CD4-positive, alpha-beta T cell (primary cell): ENCODE data around the gene UEVLD. TPM values are rescaled to one million over a fixed set of nuclear protein-coding genes. Genes with fewer than 3 reads are reported as not detected.

Experiments used
- ATAC-seq: fragments of 200-7000 bp; cut with Tn5 transposase; one replicate; pipeline ENCODE4 v1.10.0; 2022; ENCODE audit warnings: mild to moderate bottlenecking; ENCODE audit not compliant: poor library complexity
- CTCF ChIA-PET: fragments of 350-600 bp; sonication (Branson Sonifier 250); formaldehyde crosslinking; loops from one replicate; lab custom pipeline; 2021; ENCODE audit warnings: antibody characterized with exemption, inconsistent platforms; lab: Charles Lee
- POLR2A ChIA-PET: fragments of 350-600 bp; sonication (Branson Sonifier 250); formaldehyde crosslinking; loops from one replicate; lab custom pipeline; 2021; ENCODE audit warnings: antibody characterized with exemption, inconsistent platforms; lab: Charles Lee
- DNase-seq, 14 experiments: peaks; one replicate each; pipeline ENCODE4 v3.0.0-alpha.2; 2013 to 2020; ENCODE audit warnings: mixed read lengths in 2 of 14
- H3K27ac ChIP-seq, 2 donors: one replicate each; pipeline versions ENCODE4 v1.5.1 to v1.7.0; 2013; ENCODE audit warnings: low read length in 2 of 2, low read depth in 1 of 2, mild to moderate bottlenecking in 1 of 2
- H3K27me3 ChIP-seq, 2 experiments: 1 replicate in 1 of 2; 2 replicates in 1 of 2; pipeline versions ENCODE4 v1.6.1 to v1.7.0; 2013; ENCODE audit warnings: low read length in 2 of 2, control low read depth in 1 of 2, mild to moderate bottlenecking in 1 of 2, moderate library complexity in 1 of 2; ENCODE audit not compliant: insufficient read depth in 2 of 2, control insufficient read depth in 1 of 2
- H3K36me3 ChIP-seq: one replicate; pipeline ENCODE4 v1.6.1; 2013; ENCODE audit warnings: low read length, control low read depth; ENCODE audit not compliant: insufficient read depth
- H3K4me1 ChIP-seq: one replicate; pipeline ENCODE4 v1.6.1; 2013; ENCODE audit warnings: low read length, control low read depth; ENCODE audit not compliant: insufficient read depth
- H3K4me3 ChIP-seq: one replicate; pipeline ENCODE4 v1.5.1; 2013; ENCODE audit warnings: mild to moderate bottlenecking, low read length, moderate library complexity
- H3K9me3 ChIP-seq, 2 experiments: 1 replicate in 1 of 2; 2 replicates in 1 of 2; pipeline versions ENCODE4 v1.6.1 to v1.7.0; 2013; ENCODE audit warnings: low read length in 2 of 2, mild to moderate bottlenecking in 2 of 2, control low read depth in 1 of 2, moderate library complexity in 1 of 2; ENCODE audit not compliant: control insufficient read depth in 1 of 2, insufficient read depth in 1 of 2
- H3K27ac Mint-ChIP-seq: one replicate; pipeline ENCODE4 v1.8.0; 2020; ENCODE audit warnings: mixed read lengths
- H3K27me3 Mint-ChIP-seq: one replicate; pipeline ENCODE4 v1.8.0; 2021; ENCODE audit warnings: mixed read lengths
- H3K36me3 Mint-ChIP-seq: one replicate; pipeline ENCODE4 v1.8.0; 2021; ENCODE audit warnings: low read depth, mixed read lengths
- H3K4me1 Mint-ChIP-seq: one replicate; pipeline ENCODE4 v1.8.0; 2021; ENCODE audit warnings: low read depth, mixed read lengths
- H3K4me3 Mint-ChIP-seq: one replicate; pipeline ENCODE4 v1.8.0; 2020; ENCODE audit warnings: mild to moderate bottlenecking, mixed read lengths
- H3K9me3 Mint-ChIP-seq: one replicate; pipeline ENCODE4 v1.8.0; 2020; ENCODE audit warnings: mixed read lengths
- intact Hi-C, 2 experiments: fragments of 100-400 bp; cut with DNase I in 1 of 2; cut with micrococcal nuclease in 1 of 2; formaldehyde crosslinking; loops; one replicate each; pipeline versions ENCODE4 v1.15.1 to v1.9.0; 2023 to 2025; cut with DNase I, micrococcal nuclease
- total RNA-seq, 174 experiments: library from RNA in 2 of 174; stranded (reverse) in 2 of 174; gene quantifications; one replicate each; pipeline ENCODE4 v1.2.3 and lab custom pipeline; 2021 to 2026
- TF ChIP-seq, protein P1 (sequence below): fragments of 200-600 bp; IDR thresholded peaks from one replicate; pipeline ENCODE4 v1.8.0; 2022; ENCODE audit warnings: antibody characterized with exemption, mild to moderate bottlenecking

Gene UEVLD
- total RNA-seq, 2 experiments from 2014 or later = 1.5 to 2.9 TPM

DNA sequence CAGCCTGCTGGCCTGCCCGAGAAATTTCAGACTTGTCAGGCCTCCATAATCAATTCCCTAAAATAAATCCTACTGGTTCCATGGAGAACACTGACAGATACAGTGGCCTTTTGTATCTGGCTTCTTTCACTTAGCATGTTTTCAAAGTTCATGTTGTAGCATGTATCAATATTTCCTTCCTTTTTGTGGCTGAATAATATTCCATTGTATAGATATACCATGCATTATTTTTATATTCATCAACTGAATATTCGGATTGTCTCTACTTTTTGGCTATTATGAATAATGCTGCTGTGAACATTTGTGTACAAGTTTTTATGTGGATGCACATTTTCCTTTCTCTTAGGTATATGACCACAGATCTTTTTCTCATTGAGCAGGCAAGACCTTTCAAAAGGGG lies 35.2 kb upstream of the UEVLD start:
- Mint-ChIP-seq H3K36me3 (peaks cover 26% of the 10 kb centered on the region), H3K4me3 (no peak overlapping the region), H3K27ac (no peak overlapping the region), H3K4me1 (peaks cover 53% of the 10 kb centered on the region), H3K27me3 (no peaks in the 10 kb centered on the region), H3K9me3 (no peaks in the 10 kb centered on the region)
- Histone ChIP-seq H3K4me1 (peaks cover 33% of the 10 kb centered on the region), H3K27me3 (no peaks in the 10 kb centered on the region), H3K27ac (no peak overlapping the region), H3K9me3 (no peaks in the 10 kb centered on the region), H3K4me3 (no peak overlapping the region), H3K36me3 (peaks cover 4% of the 10 kb centered on the region)
- no peak for ATAC-seq
- no peak for DNase-seq
- ChIA-PET POLR2A (no interaction called here), CTCF (no interaction called here)
- TF ChIP-seq, protein P1, sequence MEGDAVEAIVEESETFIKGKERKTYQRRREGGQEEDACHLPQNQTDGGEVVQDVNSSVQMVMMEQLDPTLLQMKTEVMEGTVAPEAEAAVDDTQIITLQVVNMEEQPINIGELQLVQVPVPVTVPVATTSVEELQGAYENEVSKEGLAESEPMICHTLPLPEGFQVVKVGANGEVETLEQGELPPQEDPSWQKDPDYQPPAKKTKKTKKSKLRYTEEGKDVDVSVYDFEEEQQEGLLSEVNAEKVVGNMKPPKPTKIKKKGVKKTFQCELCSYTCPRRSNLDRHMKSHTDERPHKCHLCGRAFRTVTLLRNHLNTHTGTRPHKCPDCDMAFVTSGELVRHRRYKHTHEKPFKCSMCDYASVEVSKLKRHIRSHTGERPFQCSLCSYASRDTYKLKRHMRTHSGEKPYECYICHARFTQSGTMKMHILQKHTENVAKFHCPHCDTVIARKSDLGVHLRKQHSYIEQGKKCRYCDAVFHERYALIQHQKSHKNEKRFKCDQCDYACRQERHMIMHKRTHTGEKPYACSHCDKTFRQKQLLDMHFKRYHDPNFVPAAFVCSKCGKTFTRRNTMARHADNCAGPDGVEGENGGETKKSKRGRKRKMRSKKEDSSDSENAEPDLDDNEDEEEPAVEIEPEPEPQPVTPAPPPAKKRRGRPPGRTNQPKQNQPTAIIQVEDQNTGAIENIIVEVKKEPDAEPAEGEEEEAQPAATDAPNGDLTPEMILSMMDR = no peak
- intact Hi-C loops = no loop called here

DNA sequence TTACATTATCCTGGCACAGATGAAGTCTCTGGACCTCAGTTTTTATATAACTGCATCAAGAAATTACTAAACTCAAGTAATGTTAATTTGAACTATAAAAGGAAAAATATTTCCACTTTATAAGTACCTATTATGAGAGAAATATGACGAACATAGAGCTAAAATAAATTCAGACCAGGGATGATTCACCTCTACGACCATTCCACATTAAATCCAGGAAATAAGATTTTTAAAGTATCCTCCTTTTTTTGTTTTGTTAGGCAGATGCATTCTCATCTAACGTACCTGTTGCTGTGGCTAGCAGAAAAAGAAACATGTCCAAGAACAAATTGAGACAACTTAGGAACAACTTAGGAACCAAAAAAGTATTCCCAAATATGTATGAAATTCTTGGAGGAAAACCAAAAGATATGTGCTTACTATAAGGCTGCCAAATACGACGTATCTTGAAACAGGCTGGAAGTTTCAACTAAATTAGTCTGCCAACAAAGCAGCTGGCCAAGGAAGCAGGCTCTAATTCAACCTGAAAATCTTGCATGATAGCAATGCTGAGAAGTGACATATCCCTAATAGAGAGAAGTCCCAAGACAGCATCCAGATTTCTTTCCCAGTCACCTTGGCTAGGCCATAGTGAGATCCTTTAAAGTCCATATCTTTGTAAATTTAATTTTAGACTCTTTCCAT lies 29.9 kb upstream of the UEVLD start:
- H3K9me3 ChIP-seq = no peaks in the 10 kb centered on the region
- ATAC-seq (no peak), DNase-seq (no peak)
- Mint-ChIP-seq H3K27ac (peak overlapping the region; percentile 53), H3K4me3 (peak overlapping the region; percentile 72), H3K9me3 (no peaks in the 10 kb centered on the region), H3K27me3 (no peaks in the 10 kb centered on the region), H3K4me1 (peaks cover 65% of the 10 kb centered on the region), H3K36me3 (peaks cover 45% of the 10 kb centered on the region)
- intact Hi-C loops = loop anchor here in 1 of 2 experiments (1.0 kb wide), 1 partner anchor 16 kb away; the partner anchor contains the start of gene SPTY2D1
- ChIA-PET POLR2A (interaction anchor here (0.9 to 3.3 kb wide), 5 partner anchors 16 to 92 kb away, joined by 3 to 39 read pairs (median 12); partner anchors contain the start of genes SPTY2D1, TSG101 and UEVLD), CTCF (interaction anchor here (0.6 to 2.9 kb wide), 2 partner anchors 78 to 146 kb away, joined by 3 to 11 read pairs; no protein-coding TSS in a partner anchor)
- H3K4me1 ChIP-seq = peaks cover 43% of the 10 kb centered on the region
- TF ChIP-seq, protein P1 = no peak
- peak overlapping the region in 1 of 2 donors; percentile 41 for H3K27ac ChIP-seq
- H3K4me3 ChIP-seq = peak overlapping the region; percentile 36
- peaks cover 24% of the 10 kb centered on the region for H3K36me3 ChIP-seq
- no peaks in the 10 kb centered on the region for H3K27me3 ChIP-seq

DNA sequence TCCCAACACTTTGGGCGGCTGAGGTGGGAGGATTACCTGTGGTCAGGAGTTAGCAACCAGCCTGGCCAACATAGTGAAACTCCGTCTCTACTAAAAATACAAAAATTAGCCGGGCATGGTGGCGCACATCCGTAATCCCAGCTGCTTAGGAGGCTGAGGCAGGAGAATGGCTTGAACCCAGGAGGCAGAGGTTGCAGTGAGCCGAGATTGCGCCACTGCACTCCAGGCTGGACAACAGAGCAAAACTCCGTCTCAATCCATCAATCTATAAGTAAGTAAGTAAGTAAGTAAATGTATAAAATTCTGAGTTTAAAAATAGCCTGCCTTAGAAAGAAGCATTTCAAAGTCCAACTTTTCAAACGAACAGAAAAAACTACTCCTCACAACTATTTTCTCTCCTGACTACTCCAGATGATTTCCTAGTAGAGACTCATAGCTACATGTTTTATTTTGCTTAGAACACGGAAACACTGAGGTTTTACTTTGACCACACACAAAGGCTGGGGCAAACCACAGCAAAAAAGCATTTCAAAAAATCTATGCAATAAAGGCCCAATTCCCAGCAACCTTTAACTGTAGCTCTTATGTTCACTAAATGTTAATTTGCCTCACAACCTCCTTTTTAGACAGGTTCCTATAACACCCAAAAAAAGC lies 29.3 kb upstream of the UEVLD start:
- ATAC-seq (peak; percentile 80), DNase-seq (peak in 7 of 14 experiments; percentile 19 to 77 (median 42))
- H3K4me1 ChIP-seq = peaks cover 43% of the 10 kb centered on the region
- CTCF ChIA-PET = interaction anchor here (0.6 to 2.9 kb wide), 2 partner anchors 78 to 147 kb away, joined by 3 to 11 read pairs; no protein-coding TSS in a partner anchor
- Mint-ChIP-seq H3K9me3 (no peaks in the 10 kb centered on the region), H3K4me3 (peak overlapping the region; percentile 72), H3K4me1 (peaks cover 65% of the 10 kb centered on the region), H3K27me3 (no peaks in the 10 kb centered on the region), H3K27ac (peak overlapping the region; percentile 53), H3K36me3 (peaks cover 46% of the 10 kb centered on the region)
- peak overlapping the region in 1 of 2 donors; percentile 41 for H3K27ac ChIP-seq
- intact Hi-C loops = loop anchor here in 1 of 2 experiments (1.0 kb wide), 1 partner anchor 16 kb away; the partner anchor contains the start of gene SPTY2D1
- TF ChIP-seq, protein P1 = no peak
- H3K9me3 ChIP-seq = no peaks in the 10 kb centered on the region
- H3K4me3 ChIP-seq = peak overlapping the region; percentile 36
- peaks cover 26% of the 10 kb centered on the region for H3K36me3 ChIP-seq
- no peaks in the 10 kb centered on the region for H3K27me3 ChIP-seq
- POLR2A ChIA-PET = interaction anchor here (0.6 to 3.3 kb wide), 6 partner anchors 12 to 91 kb away, joined by 3 to 39 read pairs (median 8); partner anchors contain the start of genes SPTY2D1, TSG101 and UEVLD
